ENCODE measurements around the gene VAMP8. TPM values are rescaled to one million over a fixed set of nuclear protein-coding genes. Genes with fewer than 3 reads are reported as not detected.

VAMP8 gene
- total and polyA plus RNA-seq, 10 of the 15 experiments (the other 5 are each of a cell fraction or from before 2014, with no cell fraction given): 93.6 to 744 (median 217) TPM

DNA sequence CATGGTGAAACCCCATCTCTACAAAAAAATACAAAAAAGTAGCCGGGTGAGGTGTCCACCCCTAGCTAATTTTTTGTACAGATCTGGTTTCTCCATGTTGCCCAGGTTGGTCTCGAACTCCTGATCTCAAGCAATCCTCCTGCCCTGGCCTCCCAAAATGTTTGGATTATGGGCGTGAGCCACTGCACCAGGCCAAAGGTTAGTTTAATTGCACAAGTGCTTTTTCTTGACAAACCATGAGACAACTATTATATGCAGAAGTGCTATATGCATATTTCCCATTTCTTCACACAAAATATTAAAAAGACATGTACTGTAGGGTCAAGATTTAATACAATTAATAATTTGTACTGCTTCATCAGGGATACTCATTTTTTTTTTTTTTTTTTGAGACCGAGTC lies 11.1 kb upstream of the VAMP8 start:
- ATAC-seq (no peak), DNase-seq (ENCODE audit: low read depth, low spot score) (no peak), FAIRE-seq (no peak)
- CTCF ChIA-PET: interaction anchor here (1.3 kb wide), 1 partner anchor 14 kb away, joined by 5 read pairs; no protein-coding TSS in a partner anchor
- no peak overlapping the region for H3K9ac ChIP-seq (ENCODE audit: control insufficient read depth, insufficient read depth, low read length)
- no peaks in the 10 kb centered on the region for H4K20me1 ChIP-seq (ENCODE audit: control insufficient read depth, insufficient read depth)
- peaks cover 3% of the 10 kb centered on the region for H3K79me2 ChIP-seq (ENCODE audit: control insufficient read depth, insufficient read depth, low read length)
- TF ChIP-seq TCF3 (IDR thresholded peaks at IDR 0.05; ENCODE audit: borderline replicate concordance, insufficient read depth, low read depth, low read length): no peak
- no peak for TF ChIP-seq CBX3 (IDR thresholded peaks at IDR 0.05; ENCODE audit: borderline replicate concordance, low read depth)
- TF ChIP-seq PRDM15 (CRISPR knock-in tag; IDR thresholded peaks at IDR 0.05): no peak
- no peak for TF ChIP-seq POLR2A (IDR thresholded peaks at IDR 0.05; ENCODE audit: low read depth, low read length)
- no peak for TF ChIP-seq ZNF384 (IDR thresholded peaks at IDR 0.05; ENCODE audit: borderline replicate concordance, low read depth, low read length)
- no peak for TF ChIP-seq RELB (IDR thresholded peaks at IDR 0.05; ENCODE audit: low read depth)
- in situ Hi-C loops (cut with MboI): no loop called here
- no peak overlapping the region for H3K4me3 ChIP-seq
- intact Hi-C loops (cut with micrococcal nuclease; ENCODE audit: unreplicated experiment): no loop called here
- H3K9me3 ChIP-seq (replicated peaks; ENCODE audit: control insufficient read depth, insufficient read depth, low read length): no peaks in the 10 kb centered on the region
- POLR2A ChIA-PET: interaction anchor here (6.2 kb wide), 1 partner anchor 29 kb away, joined by 32 read pairs; the partner anchor contains the start of gene RNF181
- H3K4me1 ChIP-seq (ENCODE audit: control insufficient read depth, insufficient read depth, low read length): no peaks in the 10 kb centered on the region; the same call in 1 of the 2 replicates
- RAD21 ChIA-PET (ENCODE audit: unreplicated experiment): no interaction called here
- SMC1A ChIA-PET (ENCODE audit: uncharacterized antibody, unreplicated experiment): interaction anchor here (1.0 to 1.8 kb wide), 3 partner anchors 11 to 25 kb away, joined by 3 to 4 read pairs (median 3); partner anchors contain the start of gene VAMP8
- no peaks in the 10 kb centered on the region for H3K36me3 ChIP-seq (ENCODE audit: control insufficient read depth in 2 of 2, insufficient read depth in 2 of 2, low read length in 1 of 2)
- no peak overlapping the region for H2AFZ ChIP-seq (ENCODE audit: control insufficient read depth, low read depth, low read length)
- no peak overlapping the region for H3K27ac ChIP-seq (ENCODE audit: control insufficient read depth, insufficient read depth)
- no peaks in the 10 kb centered on the region; a peak in 1 of 4 replicates for H3K27me3 ChIP-seq (replicated peaks in 1 of 2; ENCODE audit: control insufficient read depth in 2 of 2, insufficient read depth in 2 of 2, low read length in 1 of 2)
- no peak overlapping the region for H3K4me2 ChIP-seq (ENCODE audit: control insufficient read depth, insufficient read depth)
- 68% methylated on average over 3 of the region's 4 CpGs for WGBS (ENCODE audit: insufficient coverage, insufficient replicate concordance, low lambda C conversion rate, missing lambda C conversion rate)
- no TSS peak for BruUV-seq (replicated peaks)

All from GM12878 (cell line).